Upper lobe of right lung (tissue), 1 donor: ENCODE results near the gene ARRB1. TPM values are rescaled to one million over a fixed set of nuclear protein-coding genes. Genes with fewer than 3 reads are reported as not detected.

Experiments used
- ATAC-seq: fragments of 200-7000 bp; cut with Tn5 transposase; one replicate; pipeline ENCODE4 v1.9.1; 2020; ENCODE audit warnings: mild to moderate bottlenecking, moderate library complexity
- DNase-seq: peaks from one replicate; pipeline ENCODE4 v3.0.0-alpha.2; 2020
- H3K27ac ChIP-seq: fragments of 200-600 bp; one replicate; pipeline ENCODE4 v1.8.0; 2022
- H3K27me3 ChIP-seq: fragments of 200-600 bp; one replicate; pipeline ENCODE4 v1.8.0; 2022; ENCODE audit warnings: mild to moderate bottlenecking
- H3K36me3 ChIP-seq: fragments of 200-600 bp; one replicate; pipeline ENCODE4 v1.8.0; 2022
- H3K4me1 ChIP-seq: fragments of 200-600 bp; one replicate; pipeline ENCODE4 v1.8.0; 2022
- H3K4me3 ChIP-seq: fragments of 200-600 bp; one replicate; pipeline ENCODE4 v1.8.0; 2022; ENCODE audit warnings: mild to moderate bottlenecking
- H3K9me3 ChIP-seq: fragments of 200-600 bp; one replicate; pipeline ENCODE4 v1.8.0; 2022
- intact Hi-C: fragments of 100-400 bp; cut with DNase I; formaldehyde crosslinking; loops from one replicate; pipeline ENCODE4 v1.11.0; 2022
- total RNA-seq: library from RNA; stranded (reverse); fragmentation: NEBNext Ultra II Directional; extraction: Animal tissue kit (Norgen Biotek cat#: 25700); gene quantifications from one replicate; pipeline ENCODE4 v1.2.1, GENCODE V29; 2021
- TF ChIP-seq, protein P1 (sequence below): fragments of 200-600 bp; IDR thresholded peaks from one replicate; pipeline ENCODE4 v1.8.0; 2022; ENCODE audit warnings: antibody characterized with exemption
- donor health status: DM: no; HTN: yes; CAD: no; lungs with severe emphysema.

The ARRB1 gene
- total RNA-seq, 1 donor from 2014 or later, result 188 TPM

DNA sequence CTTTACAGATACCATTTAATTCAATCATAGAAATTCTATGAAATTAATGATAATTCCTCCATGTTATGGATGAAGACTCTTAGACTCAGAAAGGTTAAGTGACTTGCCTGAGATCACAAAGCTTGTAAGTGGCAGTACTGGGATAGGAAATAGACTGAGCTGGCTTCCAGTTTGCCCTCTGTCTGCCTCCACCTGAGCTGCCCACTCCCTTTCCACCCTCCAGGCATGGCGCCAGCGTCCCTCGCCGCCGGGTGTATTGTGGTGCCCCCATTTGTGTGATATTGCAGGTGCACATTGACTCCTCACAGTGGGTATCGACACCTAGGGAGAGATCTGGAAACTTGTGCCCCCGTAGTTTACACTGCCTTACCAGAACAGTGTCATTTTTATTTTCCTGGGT lies 38.5 kb upstream of the ARRB1 start:
- intact Hi-C loops, result no loop called here
- DNase-seq, result no peak
- TF ChIP-seq, protein P1, sequence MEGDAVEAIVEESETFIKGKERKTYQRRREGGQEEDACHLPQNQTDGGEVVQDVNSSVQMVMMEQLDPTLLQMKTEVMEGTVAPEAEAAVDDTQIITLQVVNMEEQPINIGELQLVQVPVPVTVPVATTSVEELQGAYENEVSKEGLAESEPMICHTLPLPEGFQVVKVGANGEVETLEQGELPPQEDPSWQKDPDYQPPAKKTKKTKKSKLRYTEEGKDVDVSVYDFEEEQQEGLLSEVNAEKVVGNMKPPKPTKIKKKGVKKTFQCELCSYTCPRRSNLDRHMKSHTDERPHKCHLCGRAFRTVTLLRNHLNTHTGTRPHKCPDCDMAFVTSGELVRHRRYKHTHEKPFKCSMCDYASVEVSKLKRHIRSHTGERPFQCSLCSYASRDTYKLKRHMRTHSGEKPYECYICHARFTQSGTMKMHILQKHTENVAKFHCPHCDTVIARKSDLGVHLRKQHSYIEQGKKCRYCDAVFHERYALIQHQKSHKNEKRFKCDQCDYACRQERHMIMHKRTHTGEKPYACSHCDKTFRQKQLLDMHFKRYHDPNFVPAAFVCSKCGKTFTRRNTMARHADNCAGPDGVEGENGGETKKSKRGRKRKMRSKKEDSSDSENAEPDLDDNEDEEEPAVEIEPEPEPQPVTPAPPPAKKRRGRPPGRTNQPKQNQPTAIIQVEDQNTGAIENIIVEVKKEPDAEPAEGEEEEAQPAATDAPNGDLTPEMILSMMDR, result no peak
- no peak overlapping the region for H3K27ac ChIP-seq
- H3K9me3 ChIP-seq, result no peaks in the 10 kb centered on the region
- ATAC-seq, result no peak
- no peaks in the 10 kb centered on the region for H3K27me3 ChIP-seq
- H3K4me1 ChIP-seq, result peaks cover 9% of the 10 kb centered on the region
- no peaks in the 10 kb centered on the region for H3K36me3 ChIP-seq
- H3K4me3 ChIP-seq, result no peak overlapping the region

GRCh38 chr11:75389276-75389605 lies 37.8 kb upstream of the ARRB1 start:
- ATAC-seq, result no peak
- no peaks in the 10 kb centered on the region for H3K36me3 ChIP-seq
- H3K27ac ChIP-seq, result no peak overlapping the region
- H3K27me3 ChIP-seq, result no peaks in the 10 kb centered on the region
- TF ChIP-seq, protein P1, result no peak
- intact Hi-C loops, result no loop called here
- H3K4me3 ChIP-seq, result no peak overlapping the region
- H3K9me3 ChIP-seq, result no peaks in the 10 kb centered on the region
- peak; percentile 54 for DNase-seq
- peaks cover 10% of the 10 kb centered on the region for H3K4me1 ChIP-seq

GRCh38 chr11:75388386-75389275 lies 37.2 kb upstream of the ARRB1 start:
- H3K4me1 ChIP-seq, result peaks cover 12% of the 10 kb centered on the region
- intact Hi-C loops, result no loop called here
- peak; percentile 86 for ATAC-seq
- no peaks in the 10 kb centered on the region for H3K27me3 ChIP-seq
- H3K27ac ChIP-seq, result peak overlapping the region; percentile 28
- no peak overlapping the region for H3K4me3 ChIP-seq
- DNase-seq, result peak; percentile 76
- no peaks in the 10 kb centered on the region for H3K36me3 ChIP-seq
- no peaks in the 10 kb centered on the region for H3K9me3 ChIP-seq
- TF ChIP-seq, protein P1, result peak; percentile 83

GRCh38 chr11:75387736-75388294 lies 36.4 kb upstream of the ARRB1 start:
- Histone ChIP-seq H3K36me3 (no peaks in the 10 kb centered on the region), H3K27me3 (no peaks in the 10 kb centered on the region), H3K9me3 (no peaks in the 10 kb centered on the region), H3K4me3 (no peak overlapping the region), H3K4me1 (peaks cover 17% of the 10 kb centered on the region), H3K27ac (peak overlapping the region; percentile 28)
- ATAC-seq (no peak), DNase-seq (no peak)
- TF ChIP-seq, protein P1, result no peak
- intact Hi-C loops, result no loop called here

GRCh38 chr11:75386942-75387630 lies 35.6 kb upstream of the ARRB1 start:
- peak; percentile 4 for DNase-seq
- TF ChIP-seq, protein P1, result no peak
- Histone ChIP-seq H3K27ac (peak overlapping the region; percentile 28), H3K4me1 (peaks cover 17% of the 10 kb centered on the region), H3K4me3 (no peak overlapping the region), H3K27me3 (no peaks in the 10 kb centered on the region), H3K9me3 (no peaks in the 10 kb centered on the region), H3K36me3 (no peaks in the 10 kb centered on the region)
- ATAC-seq, result peak; percentile 47
- intact Hi-C loops, result no loop called here
